NCI-H524 (cell line): ENCODE measurements around the gene CDR2.
"Not testable (repeated sequence)": the region's sequence is repeated elsewhere in the genome, so short reads cannot be mapped to it uniquely, and the experiment has no call there.

Experiments used
- DNase-seq, 2 experiments: peaks; one replicate each; lab custom pipeline; 2025; lab: John Stamatoyannopoulos, UW

CDR2 gene

GRCh38 chr16:22307838-22308237 lies 66.6 kb downstream of the CDR2 start:
- no peak for DNase-seq

- DNase-seq: no peak
Measured at GRCh38 chr16:22306788-22307187, 67.6 kb downstream of the CDR2 start.

- no peak for DNase-seq
Measured at GRCh38 chr16:22304411-22304810, 70.0 kb downstream of the CDR2 start.

- DNase-seq: no peak
Measured at GRCh38 chr16:22302776-22303363, 71.5 kb downstream of the CDR2 start.

GRCh38 chr16:22301423-22301822 lies 73.0 kb downstream of the CDR2 start:
- DNase-seq: not testable (repeated sequence)

- DNase-seq: peak; percentile 30 to 62
Measured at GRCh38 chr16:22300427-22301071, 73.9 kb downstream of the CDR2 start.

- DNase-seq: no peak
Measured at GRCh38 chr16:22299036-22299435, 75.4 kb downstream of the CDR2 start.

GRCh38 chr16:22297871-22298733 lies 76.3 kb downstream of the CDR2 start:
- DNase-seq: peak; percentile 91 to 96

GRCh38 chr16:22297114-22297870 lies 77.1 kb downstream of the CDR2 start, which contains the start of gene POLR3E:
Gene POLR3E (plus strand): TSS chr16:22297409. CDS start chr16:22302969, 5,560 bp downstream.
- DNase-seq: peak; percentile 97 to 98

- peak; percentile 53 to 80 for DNase-seq
Measured at GRCh38 chr16:22296225-22297113, 78.0 kb downstream of the CDR2 start.
